HEK293 (cell line): ENCODE data around the gene FAM217B.

Experiments used
- CTCF ChIA-PET: fragments of 350-600 bp; formaldehyde crosslinking; extraction: SDS; loops from one replicate; lab custom pipeline; 2021; ENCODE audit warnings: antibody characterized with exemption; lab: Yijun Ruan, JAX
- POLR2A ChIA-PET: fragments of 300-600 bp; formaldehyde crosslinking; extraction: SDS; loops from one replicate; lab custom pipeline; 2020; ENCODE audit warnings: antibody characterized with exemption, inconsistent platforms; lab: Yijun Ruan, JAX
- H3K27ac ChIP-seq: fragments of 200-500 bp; sonication (Bioruptor generic); 2 replicates; pipeline ENCODE4 v1.5.1; 2014; ENCODE audit warnings: low read depth, low read length, control low read depth, inconsistent platforms; ENCODE audit errors: extremely low read depth
- H3K36me3 ChIP-seq, 2 experiments: fragments of 200-500 bp in 1 of 2; sonication (Bioruptor generic) in 1 of 2; 1 replicate in 1 of 2; 2 replicates in 1 of 2; pipeline ENCODE4 v1.5.1; 2014 to 2017; ENCODE audit warnings: inconsistent platforms in 2 of 2, low read length in 2 of 2; ENCODE audit not compliant: control insufficient read depth in 2 of 2, insufficient read depth in 1 of 2
- H3K4me1 ChIP-seq: fragments of 200-500 bp; sonication (Bioruptor generic); 2 replicates; pipeline ENCODE4 v1.5.1; 2014; ENCODE audit warnings: mild to moderate bottlenecking, low read length, inconsistent platforms; ENCODE audit not compliant: control insufficient read depth, insufficient read depth
- H3K4me3 ChIP-seq: 2 replicates; pipeline ENCODE4 v1.5.1; 2011; ENCODE audit warnings: low read depth, mild to moderate bottlenecking, control low read depth, low read length, moderate library complexity
- H3K9me3 ChIP-seq: fragments of 200-500 bp; sonication (Bioruptor generic); 2 replicates; pipeline ENCODE4 v1.5.1; 2014; ENCODE audit warnings: low read depth, low read length, inconsistent platforms; ENCODE audit not compliant: control insufficient read depth, insufficient read depth
- HOXC10 ChIP-seq: sonication (generic); formaldehyde crosslinking; IDR thresholded peaks from 2 replicates; pipeline ENCODE4 v1.8.1; 2023; ENCODE audit warnings: mild to moderate bottlenecking, missing genetic modification reagents
- MZF1 ChIP-seq: fragments of 450-650 bp; formaldehyde crosslinking; IDR thresholded peaks from 2 replicates; pipeline ENCODE4 v1.5.1; 2017; ENCODE audit warnings: missing biosample characterization, missing genetic modification characterization, borderline replicate concordance
- PRDM1 ChIP-seq: fragments of 450-650 bp; formaldehyde crosslinking; IDR thresholded peaks from 2 replicates; pipeline ENCODE4; 2016; ENCODE audit warnings: missing biosample characterization, missing genetic modification characterization
- ZBTB20 ChIP-seq: fragments of 450-650 bp; formaldehyde crosslinking; IDR thresholded peaks from 2 replicates; pipeline ENCODE4 v1.5.1; 2016; ENCODE audit warnings: missing biosample characterization, missing genetic modification characterization
- ZNF202 ChIP-seq: fragments of 450-650 bp; formaldehyde crosslinking; IDR thresholded peaks from 2 replicates; pipeline ENCODE4 v1.5.1; 2016; ENCODE audit warnings: missing biosample characterization, missing genetic modification characterization, borderline replicate concordance
- ZNF221 ChIP-seq: fragments of 450-650 bp; formaldehyde crosslinking; IDR thresholded peaks from 2 replicates; pipeline ENCODE4 v1.5.1; 2017; ENCODE audit warnings: missing biosample characterization, missing genetic modification characterization, borderline replicate concordance
- ZNF26 ChIP-seq: fragments of 450-650 bp; formaldehyde crosslinking; IDR thresholded peaks from 2 replicates; pipeline ENCODE4 v1.5.1; 2016; ENCODE audit warnings: missing biosample characterization, missing genetic modification characterization
- ZNF341 ChIP-seq: fragments of 450-650 bp; formaldehyde crosslinking; IDR thresholded peaks from 2 replicates; pipeline ENCODE4; 2016; ENCODE audit warnings: low read depth, missing biosample characterization, missing genetic modification characterization
- ZNF513 ChIP-seq: fragments of 450-650 bp; IDR thresholded peaks from 2 replicates; pipeline ENCODE4 v1.5.1; 2018; ENCODE audit warnings: missing biosample characterization, missing genetic modification characterization
- ZNF558 ChIP-seq: fragments of 450-650 bp; formaldehyde crosslinking; IDR thresholded peaks from 2 replicates; pipeline ENCODE4 v1.5.1; 2016; ENCODE audit warnings: missing biosample characterization, missing genetic modification characterization
- ZNF610 ChIP-seq: fragments of 450-650 bp; formaldehyde crosslinking; IDR thresholded peaks from 2 replicates; pipeline ENCODE4 v1.5.1; 2016; ENCODE audit warnings: missing biosample characterization, missing genetic modification characterization, borderline replicate concordance
- ZNF660 ChIP-seq: fragments of 450-650 bp; IDR thresholded peaks from 2 replicates; pipeline ENCODE4 v1.5.1; 2018; ENCODE audit warnings: missing biosample characterization, mild to moderate bottlenecking, missing genetic modification characterization
- TF ChIP-seq, protein P1 (sequence below): fragments of 450-650 bp; formaldehyde crosslinking; IDR thresholded peaks from 2 replicates; pipeline ENCODE4 v1.5.1; 2016; ENCODE audit warnings: missing biosample characterization, missing genetic modification characterization

Gene FAM217B

DNA sequence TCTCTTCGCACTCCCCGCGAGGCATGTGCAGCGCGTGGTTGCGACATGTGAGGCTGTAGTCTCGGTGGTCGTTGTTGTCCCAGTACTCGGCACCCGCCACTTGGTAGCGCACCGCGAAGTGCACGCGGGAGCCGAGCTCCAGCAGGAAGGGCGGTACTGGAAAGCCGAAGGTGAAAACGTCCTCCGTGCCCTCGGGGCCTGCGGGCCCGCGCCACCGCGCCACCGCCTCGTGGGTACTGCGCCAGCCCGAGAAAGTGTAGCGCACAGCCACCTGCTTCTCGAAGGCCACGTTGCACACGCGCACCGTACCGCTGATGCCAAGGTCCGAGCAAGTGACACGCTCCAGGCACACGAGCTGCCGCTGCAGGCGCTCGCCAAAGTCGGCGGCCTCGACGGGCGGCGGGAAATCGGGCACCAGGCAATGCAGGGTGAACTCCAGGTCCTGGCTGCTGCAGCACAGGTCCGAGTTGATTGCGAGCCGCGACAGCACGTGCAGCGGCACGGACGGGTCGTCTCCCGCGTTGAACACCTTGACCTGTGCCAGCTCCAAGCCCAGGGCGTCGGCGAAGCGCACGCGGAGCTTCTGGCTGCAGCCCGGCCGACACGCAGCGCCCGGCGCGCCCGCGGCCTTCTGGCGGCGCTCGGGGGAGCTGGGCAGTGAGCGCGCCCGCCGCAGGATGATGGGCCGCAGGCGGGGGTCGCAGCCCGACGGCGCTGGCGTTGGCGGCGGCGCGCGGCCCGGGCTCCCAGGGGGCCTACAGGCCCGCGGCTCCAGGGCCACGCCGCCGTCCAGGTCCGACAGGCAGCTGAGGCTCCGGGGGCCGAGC is 924 bp upstream of the FAM217B start (continued):
- no peak for TF ChIP-seq ZNF610 (tag by site-specific recombination)
- TF ChIP-seq ZNF202 (tag by site-specific recombination): peak; percentile 96

DNA sequence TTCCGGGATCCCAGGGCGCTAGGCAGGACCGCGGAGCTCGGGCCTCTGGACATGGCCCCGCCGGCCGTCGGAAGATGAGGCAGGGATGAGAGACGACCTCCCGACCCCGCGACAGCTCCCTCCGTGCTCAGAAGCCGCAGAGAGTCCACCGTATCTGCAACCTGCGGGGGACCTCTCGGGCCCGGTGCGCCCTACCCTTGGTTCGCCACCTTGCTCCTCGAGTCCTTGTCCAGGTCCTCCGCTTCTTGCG is 385 bp upstream of the FAM217B start:
- H3K9me3 ChIP-seq: no peaks in the 10 kb centered on the region
- ChIA-PET POLR2A (interaction anchor here (0.7 to 2.8 kb wide), 12 partner anchors 10 to 159 kb away, joined by 3 to 8 read pairs (median 4); partner anchors contain the start of gene CDH26), CTCF (interaction anchor here (0.6 to 1.6 kb wide), 6 partner anchors 10 to 1067 kb away, joined by 3 to 8 read pairs (median 4); no protein-coding TSS in a partner anchor)
- H3K4me3 ChIP-seq: peak overlapping the region; percentile 50
- TF ChIP-seq, protein P1, sequence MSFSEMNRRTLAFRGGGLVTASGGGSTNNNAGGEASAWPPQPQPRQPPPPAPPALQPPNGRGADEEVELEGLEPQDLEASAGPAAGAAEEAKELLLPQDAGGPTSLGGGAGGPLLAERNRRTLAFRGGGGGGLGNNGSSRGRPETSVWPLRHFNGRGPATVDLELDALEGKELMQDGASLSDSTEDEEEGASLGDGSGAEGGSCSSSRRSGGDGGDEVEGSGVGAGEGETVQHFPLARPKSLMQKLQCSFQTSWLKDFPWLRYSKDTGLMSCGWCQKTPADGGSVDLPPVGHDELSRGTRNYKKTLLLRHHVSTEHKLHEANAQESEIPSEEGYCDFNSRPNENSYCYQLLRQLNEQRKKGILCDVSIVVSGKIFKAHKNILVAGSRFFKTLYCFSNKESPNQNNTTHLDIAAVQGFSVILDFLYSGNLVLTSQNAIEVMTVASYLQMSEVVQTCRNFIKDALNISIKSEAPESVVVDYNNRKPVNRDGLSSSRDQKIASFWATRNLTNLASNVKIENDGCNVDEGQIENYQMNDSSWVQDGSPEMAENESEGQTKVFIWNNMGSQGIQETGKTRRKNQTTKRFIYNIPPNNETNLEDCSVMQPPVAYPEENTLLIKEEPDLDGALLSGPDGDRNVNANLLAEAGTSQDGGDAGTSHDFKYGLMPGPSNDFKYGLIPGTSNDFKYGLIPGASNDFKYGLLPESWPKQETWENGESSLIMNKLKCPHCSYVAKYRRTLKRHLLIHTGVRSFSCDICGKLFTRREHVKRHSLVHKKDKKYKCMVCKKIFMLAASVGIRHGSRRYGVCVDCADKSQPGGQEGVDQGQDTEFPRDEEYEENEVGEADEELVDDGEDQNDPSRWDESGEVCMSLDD (tag by site-specific recombination): peak; percentile 22; the same call in 1 of the 2 replicates
- no peak for TF ChIP-seq HOXC10 (CRISPR knock-in tag)
- peak overlapping the region; percentile 93; the same call in 1 of the 2 replicates for H3K27ac ChIP-seq
- peaks cover 12% of the 10 kb centered on the region for H3K4me1 ChIP-seq
- peaks cover 14 to 28% of the 10 kb centered on the region in 2 experiments; a peak in 2 of 3 replicates for H3K36me3 ChIP-seq

GRCh38 chr20:59940956-59941294 is 736 bp downstream of the FAM217B start:
- Histone ChIP-seq H3K27ac (peak overlapping the region; percentile 93), H3K9me3 (no peaks in the 10 kb centered on the region), H3K36me3 (peaks cover 14 to 35% of the 10 kb centered on the region in 2 experiments; a peak in 2 of 3 replicates), H3K4me1 (peaks cover 16% of the 10 kb centered on the region), H3K4me3 (peak overlapping the region; percentile 50)
- TF ChIP-seq PRDM1 (0 out of 2 replicates have a peak, but pooled peaks have one; percentile 28), ZNF660 (tag by site-specific recombination) (no peak), ZNF221 (tag by site-specific recombination) (no peak), ZNF341 (tag by site-specific recombination) (0 out of 2 replicates have a peak, but pooled peaks have one; percentile 9), ZNF558 (tag by site-specific recombination) (0 out of 2 replicates have a peak, but pooled peaks have one; percentile 2), ZBTB20 (tag by site-specific recombination) (peak; percentile 48), MZF1 (no peak), ZNF26 (tag by site-specific recombination) (no peak), ZNF513 (peak; percentile 44; the same call in 1 of the 2 replicates)
- ChIA-PET CTCF (interaction anchor here (0.8 to 1.6 kb wide), 5 partner anchors 12 to 270 kb away, joined by 3 to 8 read pairs (median 4); no protein-coding TSS in a partner anchor), POLR2A (interaction anchor here (0.8 to 2.8 kb wide), 9 partner anchors 9 to 160 kb away, joined by 3 to 8 read pairs (median 4); no protein-coding TSS in a partner anchor)
